Stimulated activated CD8-positive, alpha-beta memory T cell treated with anti-CD3 and anti-CD28 coated beads, Interleukin-4, amount 100 ng/mL, for 1 hour (primary cell): Measurements from ENCODE around the gene ANP32E.
A peak's percentile ranks its signal among the peaks of the same experiment; 100 is the strongest.

Experiments
- DNase-seq, 2 donors: peaks; one replicate each; pipeline ENCODE4 v3.0.0-alpha.2; 2020; ENCODE audit warnings: low read depth in 2 of 2, low spot score in 1 of 2

Gene ANP32E

DNA sequence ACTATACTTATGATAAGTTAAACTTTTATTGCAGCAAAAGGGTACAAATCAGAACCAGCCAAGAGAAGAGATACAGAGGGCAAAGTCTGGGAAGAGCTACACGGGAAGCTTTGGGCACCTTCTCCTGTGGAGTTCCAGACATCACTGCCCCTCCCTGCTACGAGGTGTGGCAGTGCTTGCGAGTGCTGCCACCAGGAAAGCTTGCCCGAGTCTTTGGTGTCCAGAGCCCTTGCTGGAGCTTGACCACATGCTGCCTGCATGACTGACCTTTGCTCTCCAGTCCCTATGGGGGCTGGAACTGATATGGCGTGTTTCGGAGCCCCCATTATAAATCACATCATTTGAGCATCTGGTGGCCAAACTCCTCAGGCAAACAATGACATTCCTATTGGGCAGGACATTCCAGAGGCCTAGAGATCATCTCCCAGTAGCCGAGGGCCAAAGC, 62.7 kb downstream of the ANP32E start:
- DNase-seq: no peak

DNA sequence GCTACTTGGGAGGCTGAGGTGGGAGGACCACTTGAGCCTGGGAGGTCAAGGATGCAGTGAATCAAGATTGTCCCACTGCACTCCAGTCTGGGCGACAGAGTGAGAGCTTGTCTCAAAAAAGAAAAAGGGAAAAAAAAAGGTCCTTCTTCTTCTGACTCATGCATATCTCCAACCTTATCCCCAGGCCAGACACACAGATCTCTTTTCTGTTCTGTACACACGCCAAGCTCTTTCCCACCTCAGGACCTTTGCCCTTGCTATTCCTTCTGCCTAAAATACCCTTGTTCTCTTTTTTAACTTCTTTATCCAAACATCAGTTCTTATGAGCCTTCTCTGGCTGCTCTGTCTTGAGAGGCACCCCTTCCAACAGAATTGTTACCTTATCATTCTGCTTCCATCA, 64.1 kb downstream of the ANP32E start:
- DNase-seq: no peak

DNA sequence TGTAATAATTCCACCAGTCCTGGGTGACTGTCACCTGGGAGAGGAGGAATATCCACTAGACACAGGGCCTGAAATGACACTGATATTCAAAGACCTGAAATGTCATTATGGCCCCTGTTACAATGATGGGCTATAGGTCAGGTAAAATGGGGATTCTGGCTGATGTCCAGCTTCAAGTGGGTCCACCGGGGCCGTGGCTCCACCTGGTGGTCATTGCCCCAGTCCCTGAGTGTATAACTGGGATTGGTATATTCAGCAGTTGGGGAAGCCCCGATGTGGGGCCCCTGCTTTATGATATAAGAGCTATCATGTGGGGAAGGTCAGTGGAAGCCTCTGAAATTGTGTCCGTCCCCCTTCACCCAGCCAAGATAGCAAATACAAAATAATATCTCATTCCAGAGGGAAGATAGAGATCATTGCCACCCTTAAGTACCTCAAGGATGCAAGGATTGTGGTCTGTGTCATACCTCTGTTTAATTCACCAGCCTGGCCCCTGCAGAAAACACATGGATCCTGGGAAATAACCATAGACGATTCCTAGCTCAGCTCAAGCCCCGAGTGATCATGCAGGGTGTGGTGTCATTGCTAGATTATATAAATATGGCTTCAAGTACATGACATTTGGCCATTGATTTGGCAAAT, 66.8 kb downstream of the ANP32E start:
- peak in 1 of 2 donors; percentile 42 for DNase-seq
